GM21717 (cell line): Measurements from ENCODE around the gene MBD4.

Experiments used
- ATAC-seq: cut with Tn5 transposase; IDR thresholded peaks from one replicate; pipeline ENCODE4 v1.9.1; 2021; ENCODE audit warnings: mild to moderate bottlenecking, moderate library complexity; ENCODE audit not compliant: unreplicated experiment

The MBD4 gene

GRCh38 chr3:129432671-129433070 lies 7.1 kb downstream of the MBD4 start:
- no peak for ATAC-seq

GRCh38 chr3:129432036-129432435 lies 7.7 kb downstream of the MBD4 start:
- ATAC-seq, result no peak

GRCh38 chr3:129429602-129430001 lies 10.1 kb downstream of the MBD4 start:
- no peak for ATAC-seq

GRCh38 chr3:129429080-129429451 lies 10.7 kb downstream of the MBD4 start:
- ATAC-seq, result no peak

GRCh38 chr3:129428376-129429079 lies 11.2 kb downstream of the MBD4 start, which contains the start of gene EFCAB12:
TSS of gene EFCAB12 (minus strand) at chr3:129428636. CDS start at chr3:129428488, 148 bp downstream.
- peak; percentile 66 for ATAC-seq

GRCh38 chr3:129428007-129428375 lies 11.8 kb downstream of the MBD4 start:
- ATAC-seq, result no peak

GRCh38 chr3:129425619-129426018 lies 14.1 kb downstream of the MBD4 start:
- ATAC-seq, result no peak

- no peak for ATAC-seq
Observed at GRCh38 chr3:129425213-129425612, 14.5 kb downstream of the MBD4 start.

GRCh38 chr3:129424185-129424841 lies 15.4 kb downstream of the MBD4 start:
- no peak for ATAC-seq

- ATAC-seq, result no peak
Observed at GRCh38 chr3:129422897-129423296, 16.9 kb downstream of the MBD4 start.

GRCh38 chr3:129421988-129422745 lies 17.6 kb downstream of the MBD4 start:
- no peak for ATAC-seq

- ATAC-seq, result no peak
Observed at GRCh38 chr3:129421236-129421883, 18.4 kb downstream of the MBD4 start.

GRCh38 chr3:129419476-129419875 lies 20.3 kb downstream of the MBD4 start:
- no peak for ATAC-seq

- ATAC-seq, result no peak
Observed at GRCh38 chr3:129418041-129418973, 21.4 kb downstream of the MBD4 start.

- ATAC-seq, result no peak
Observed at GRCh38 chr3:129417326-129417725, 22.4 kb downstream of the MBD4 start.

GRCh38 chr3:129416415-129416814 lies 23.3 kb downstream of the MBD4 start:
- no peak for ATAC-seq

GRCh38 chr3:129415830-129416229 lies 23.9 kb downstream of the MBD4 start:
- no peak for ATAC-seq

GRCh38 chr3:129415378-129415777 lies 24.4 kb downstream of the MBD4 start:
- ATAC-seq, result no peak

GRCh38 chr3:129413687-129414506 lies 25.9 kb downstream of the MBD4 start:
- peak; percentile 56 for ATAC-seq
